ENCODE measurements around the gene GP1BB.
"Not testable (repeated sequence)": the region's sequence is repeated elsewhere in the genome, so short reads cannot be mapped to it uniquely, and the experiment has no call there.

Gene GP1BB

DNA sequence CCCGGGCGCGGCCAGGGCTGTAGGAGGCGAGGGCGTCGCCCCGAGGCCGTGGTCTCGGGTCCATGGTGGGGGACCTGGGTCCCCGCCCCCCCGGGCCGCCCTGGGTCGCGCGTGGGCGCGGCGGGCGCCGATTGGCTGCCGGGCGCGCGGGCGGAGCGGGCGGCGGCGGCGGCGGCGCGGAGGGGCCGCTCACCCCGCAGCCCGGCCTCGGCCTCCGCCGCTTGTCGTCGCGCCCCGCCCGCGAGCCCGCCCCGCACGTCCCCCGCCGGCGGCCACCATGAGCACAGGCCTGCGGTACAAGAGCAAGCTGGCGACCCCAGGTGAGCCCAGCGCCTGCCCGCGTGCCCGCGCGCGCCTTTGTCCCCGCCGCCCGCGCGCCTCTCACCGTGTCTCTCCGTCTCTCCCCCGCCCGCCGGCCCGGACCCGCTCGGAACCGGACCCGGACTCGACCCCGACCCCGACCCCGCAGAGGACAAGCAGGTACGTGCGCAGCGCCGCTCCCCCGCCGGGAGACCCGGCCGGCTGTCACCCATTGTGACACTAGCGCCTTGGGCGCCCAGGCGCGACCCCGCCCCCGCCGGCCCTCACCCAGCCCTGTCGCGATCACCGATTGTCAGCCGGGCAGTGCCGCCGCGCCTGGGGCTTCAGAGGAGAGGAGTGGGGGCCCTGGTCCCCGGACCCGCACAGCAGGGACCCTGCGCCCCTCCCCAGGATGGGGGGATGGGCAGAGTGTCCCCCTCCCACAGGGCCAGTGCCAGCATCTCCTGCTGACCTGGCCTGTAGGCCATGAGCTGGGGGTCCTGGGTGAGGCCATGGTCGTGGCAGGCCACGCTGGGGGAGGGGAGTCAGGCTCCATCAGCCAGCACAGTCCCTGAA, 8.8 kb upstream of the GP1BB start, which contains the start of gene SEPTIN5:
TSS of gene SEPTIN5 (plus strand) at position 192 of the 876 bp plus-strand sequence. CDS start at position 278, 86 bp downstream.
- DNase-seq (ENCODE audit: low read depth), result no peak

DNA sequence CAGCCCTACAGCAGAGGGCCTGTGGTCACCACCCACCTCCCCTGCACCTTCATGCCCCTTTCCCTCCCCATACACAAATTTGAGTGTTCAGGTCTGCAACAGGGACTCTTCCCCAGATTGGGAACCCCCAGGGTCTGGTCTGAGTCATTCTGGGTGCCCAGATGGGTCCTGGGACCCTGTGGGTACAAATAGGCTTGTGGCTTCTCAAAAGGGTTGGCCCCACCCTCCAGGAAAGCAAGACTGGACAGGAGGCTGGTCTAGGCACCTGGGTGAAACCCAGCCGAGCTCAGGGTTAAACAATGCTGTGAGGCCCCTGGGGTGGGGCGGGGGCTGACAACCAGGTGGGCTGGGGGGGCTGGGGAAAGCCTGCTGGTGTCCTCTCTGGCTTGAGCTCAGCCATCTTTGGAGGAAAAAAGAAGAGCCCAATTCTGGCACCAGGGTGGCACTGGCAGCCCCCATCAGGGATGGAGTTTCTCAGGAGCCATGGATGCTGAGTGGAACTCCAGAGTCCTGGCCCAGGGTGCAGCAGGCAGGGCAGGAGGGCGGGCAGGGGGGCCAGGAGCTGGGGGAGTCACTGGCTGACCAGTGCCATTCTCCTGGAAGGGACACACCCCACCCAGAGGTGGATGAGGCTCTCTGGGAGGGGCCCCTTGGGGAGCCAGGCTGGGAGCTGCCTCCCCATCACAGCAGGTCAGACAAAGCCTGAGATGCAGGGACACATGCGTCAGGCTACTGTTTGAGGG, 8.0 kb upstream of the GP1BB start:
- DNase-seq (ENCODE audit: low read depth), result no peak

GRCh38 chr22:19716041-19716828, 7.1 kb upstream of the GP1BB start:
- DNase-seq (ENCODE audit: low read depth), result no peak

GRCh38 chr22:19716829-19717105, 6.6 kb upstream of the GP1BB start:
- no peak for DNase-seq (ENCODE audit: low read depth)

DNA sequence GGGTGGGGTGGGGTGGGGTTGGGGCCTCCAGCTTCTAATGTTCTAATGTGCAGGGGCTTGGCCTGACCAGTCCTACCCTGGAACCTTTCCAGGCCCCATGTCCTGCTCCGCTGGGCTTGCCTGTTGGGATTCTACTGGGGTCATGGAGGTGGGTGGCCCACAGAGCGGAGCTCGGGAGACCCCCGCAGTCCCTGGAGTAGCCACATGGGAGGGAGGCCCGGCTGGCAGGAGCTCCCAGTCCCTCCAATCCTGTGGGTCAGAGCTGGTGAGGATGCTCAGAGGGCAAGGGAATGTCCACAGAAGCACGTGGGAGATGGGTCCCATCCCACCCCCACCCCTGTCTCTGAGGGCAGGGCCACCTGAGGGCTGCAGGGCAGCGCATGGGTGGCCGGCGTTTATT, 6.2 kb upstream of the GP1BB start:
- no peak for DNase-seq (ENCODE audit: low read depth)

- peak; percentile 18 for DNase-seq (ENCODE audit: low read depth)
Measured at GRCh38 chr22:19717691-19718455, 5.5 kb upstream of the GP1BB start.

DNA sequence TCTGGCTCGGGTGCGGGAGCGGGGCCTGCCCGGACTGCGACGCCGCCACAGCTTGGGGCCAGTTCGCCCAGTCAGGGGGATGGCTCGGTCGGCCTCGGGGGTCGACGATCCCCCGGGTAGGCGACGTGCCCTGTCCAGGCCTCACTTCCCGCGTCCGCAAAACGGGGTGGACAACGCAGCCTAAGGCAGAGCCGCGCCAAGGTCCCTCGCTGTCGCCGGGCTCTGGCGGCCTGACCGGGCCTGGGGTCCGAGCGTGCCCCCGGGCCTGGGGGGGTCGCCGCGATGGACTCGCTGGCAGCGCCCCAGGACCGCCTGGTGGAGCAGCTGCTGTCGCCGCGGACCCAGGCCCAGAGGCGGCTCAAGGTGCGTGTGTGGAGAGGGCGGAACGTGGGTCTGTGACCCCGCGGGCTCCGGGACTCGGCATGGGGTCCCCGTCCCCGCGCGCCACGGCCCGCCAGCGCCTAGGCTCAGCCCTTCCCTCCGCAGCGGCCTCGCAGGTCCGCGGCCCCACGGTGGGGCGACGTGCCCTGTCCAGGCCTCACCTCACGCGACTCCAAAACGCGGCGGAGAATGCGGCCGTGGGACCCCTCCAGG, 4.8 kb upstream of the GP1BB start:
- DNase-seq (ENCODE audit: low read depth), result no peak

GRCh38 chr22:19719050-19719482, 4.3 kb upstream of the GP1BB start:
- no peak for DNase-seq (ENCODE audit: low read depth)

- no peak for DNase-seq (ENCODE audit: low read depth)
Measured at GRCh38 chr22:19719488-19720021, 3.8 kb upstream of the GP1BB start.

DNA sequence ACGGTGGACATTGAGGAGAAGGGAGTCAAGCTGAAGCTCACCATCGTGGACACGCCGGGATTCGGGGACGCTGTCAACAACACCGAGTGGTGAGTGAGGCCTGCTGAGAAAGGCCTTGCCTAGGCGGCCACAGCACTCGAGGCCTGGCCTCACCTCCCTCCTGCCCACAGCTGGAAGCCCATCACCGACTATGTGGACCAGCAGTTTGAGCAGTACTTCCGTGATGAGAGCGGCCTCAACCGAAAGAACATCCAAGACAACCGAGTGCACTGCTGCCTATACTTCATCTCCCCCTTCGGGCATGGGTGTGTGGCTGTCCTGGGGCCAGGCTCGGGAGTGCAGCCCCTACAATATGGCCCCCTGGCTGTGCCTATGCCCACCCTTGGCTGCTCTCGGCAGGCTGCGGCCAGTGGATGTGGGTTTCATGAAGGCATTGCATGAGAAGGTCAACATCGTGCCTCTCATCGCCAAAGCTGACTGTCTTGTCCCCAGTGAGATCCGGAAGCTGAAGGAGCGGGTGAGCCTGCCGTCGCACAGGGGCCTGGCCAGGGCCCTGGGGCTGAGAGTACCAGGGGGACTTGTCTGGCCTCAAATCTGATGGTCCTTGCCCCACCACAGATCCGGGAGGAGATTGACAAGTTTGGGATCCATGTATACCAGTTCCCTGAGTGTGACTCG, 3.0 kb upstream of the GP1BB start:
- DNase-seq (ENCODE audit: low read depth), result no peak

DNA sequence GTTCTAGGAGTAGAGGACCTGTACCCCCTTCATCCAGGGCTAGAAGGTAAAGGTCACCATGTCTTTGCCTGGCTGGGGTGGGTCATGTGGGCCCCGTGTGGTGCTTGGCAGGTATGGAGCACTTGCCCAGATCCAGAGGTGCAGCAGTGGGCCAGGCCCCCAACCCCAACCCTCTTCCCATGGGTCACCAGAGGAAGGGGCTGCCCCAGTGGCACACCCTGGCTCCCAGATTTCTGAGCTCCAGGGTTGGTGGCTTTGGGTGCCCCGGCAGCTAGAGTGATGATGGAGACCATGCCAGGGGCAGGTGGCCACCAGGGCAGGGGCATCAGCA, 2.4 kb upstream of the GP1BB start:
- DNase-seq (ENCODE audit: low read depth), result no peak

DNA sequence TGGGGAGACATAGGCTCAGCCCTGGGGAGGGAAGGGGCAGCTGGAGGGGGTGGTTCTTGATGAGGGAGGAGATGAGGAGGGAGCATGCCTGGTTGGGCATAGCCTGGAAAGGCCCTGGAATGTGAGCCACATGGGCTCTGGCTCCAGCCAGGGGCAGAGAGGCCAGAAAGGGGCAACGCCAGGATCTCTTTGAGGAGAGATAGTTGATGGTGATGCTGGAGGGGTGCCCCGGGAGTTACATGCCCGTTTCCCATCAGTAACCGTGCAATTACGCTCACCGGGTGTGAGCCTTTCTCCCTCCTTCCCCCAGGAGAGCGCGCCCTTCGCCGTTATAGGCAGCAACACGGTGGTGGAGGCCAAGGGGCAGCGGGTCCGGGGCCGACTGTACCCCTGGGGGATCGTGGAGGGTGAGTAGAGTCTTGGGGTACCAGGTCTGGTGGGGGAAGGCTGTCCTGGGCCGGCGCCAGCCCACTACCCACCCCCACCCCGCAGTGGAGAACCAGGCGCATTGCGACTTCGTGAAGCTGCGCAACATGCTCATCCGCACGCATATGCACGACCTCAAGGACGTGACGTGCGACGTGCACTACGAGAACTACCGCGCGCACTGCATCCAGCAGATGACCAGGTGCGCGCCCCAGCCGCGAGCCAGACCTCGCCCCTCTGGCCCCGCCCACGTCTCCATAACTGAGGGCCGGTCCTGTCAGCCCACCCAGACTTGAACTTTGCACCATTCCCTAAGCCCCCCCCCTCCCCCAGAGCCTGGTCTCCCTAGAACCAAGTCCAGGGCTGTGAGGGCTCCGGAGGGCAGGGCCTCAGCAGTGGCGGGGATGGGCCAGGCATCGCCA, 1.8 kb upstream of the GP1BB start:
- no peak for DNase-seq (ENCODE audit: low read depth)

DNA sequence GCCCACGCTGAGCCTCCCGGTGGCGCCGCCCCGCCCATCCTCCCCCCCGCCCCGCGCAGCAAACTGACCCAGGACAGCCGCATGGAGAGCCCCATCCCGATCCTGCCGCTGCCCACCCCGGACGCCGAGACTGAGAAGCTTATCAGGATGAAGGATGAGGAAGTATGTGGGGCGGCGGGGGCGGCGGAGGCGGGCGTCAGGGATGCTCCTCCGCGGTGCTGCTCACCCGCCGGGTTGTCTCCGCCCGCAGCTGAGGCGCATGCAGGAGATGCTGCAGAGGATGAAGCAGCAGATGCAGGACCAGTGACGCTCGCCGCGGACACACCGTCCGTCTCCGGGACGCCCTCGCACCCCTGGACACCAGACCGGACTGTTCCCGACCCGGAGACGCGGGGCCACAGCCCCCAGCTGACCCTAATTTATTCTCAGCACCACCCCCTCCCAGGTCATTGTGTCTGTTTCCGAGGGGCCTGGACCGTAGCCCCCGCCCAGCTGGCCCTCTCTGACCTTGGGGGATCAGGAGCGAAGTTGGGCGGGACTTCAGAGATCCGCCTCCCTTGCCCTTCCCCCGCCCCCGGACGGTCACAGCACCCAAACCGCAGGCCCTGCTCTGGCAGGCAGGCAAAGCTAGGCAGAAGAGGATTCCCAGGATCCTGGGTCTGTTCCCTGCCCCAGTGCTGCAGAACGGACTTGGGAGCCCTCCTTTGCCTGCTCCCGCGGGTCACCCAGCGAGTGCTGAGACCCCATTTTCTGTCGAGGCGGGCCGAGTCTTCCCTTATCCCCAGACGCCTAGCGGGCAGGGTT, 959 bp upstream of the GP1BB start:
- no peak for DNase-seq (ENCODE audit: low read depth)

- no peak for DNase-seq (ENCODE audit: low read depth)
Measured at GRCh38 chr22:19722982-19723231, 432 bp upstream of the GP1BB start.

DNA sequence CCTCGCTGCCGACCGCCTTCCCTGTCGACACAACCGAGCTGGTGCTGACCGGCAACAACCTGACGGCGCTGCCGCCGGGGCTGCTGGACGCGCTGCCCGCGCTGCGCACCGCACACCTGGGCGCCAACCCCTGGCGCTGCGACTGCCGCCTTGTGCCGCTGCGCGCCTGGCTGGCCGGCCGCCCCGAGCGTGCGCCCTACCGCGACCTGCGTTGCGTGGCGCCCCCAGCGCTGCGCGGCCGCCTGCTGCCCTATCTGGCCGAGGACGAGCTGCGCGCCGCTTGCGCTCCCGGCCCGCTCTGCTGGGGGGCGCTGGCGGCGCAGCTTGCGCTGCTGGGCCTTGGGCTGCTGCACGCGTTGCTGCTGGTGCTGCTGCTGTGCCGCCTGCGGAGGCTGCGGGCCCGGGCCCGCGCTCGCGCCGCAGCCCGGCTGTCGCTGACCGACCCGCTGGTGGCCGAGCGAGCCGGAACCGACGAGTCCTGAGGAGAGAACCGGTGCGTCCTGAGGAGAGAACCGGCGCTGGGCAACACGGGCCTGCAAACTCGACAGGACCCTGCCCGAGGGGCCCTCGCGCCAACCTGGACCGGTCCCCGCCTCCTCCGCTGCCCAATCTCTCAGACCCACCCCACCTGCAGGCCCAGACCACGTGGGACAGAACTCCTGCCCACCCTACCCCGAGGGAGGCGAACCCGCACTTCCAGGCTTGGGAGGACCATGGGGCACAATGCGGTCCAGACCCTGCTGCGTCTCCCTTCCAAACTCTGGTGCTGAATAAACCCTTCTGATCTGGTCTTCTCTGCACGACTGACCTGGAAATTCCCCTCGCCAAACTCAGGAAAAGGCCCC, 866 bp downstream of the GP1BB start:
- no peak for DNase-seq (ENCODE audit: low read depth)

DNA sequence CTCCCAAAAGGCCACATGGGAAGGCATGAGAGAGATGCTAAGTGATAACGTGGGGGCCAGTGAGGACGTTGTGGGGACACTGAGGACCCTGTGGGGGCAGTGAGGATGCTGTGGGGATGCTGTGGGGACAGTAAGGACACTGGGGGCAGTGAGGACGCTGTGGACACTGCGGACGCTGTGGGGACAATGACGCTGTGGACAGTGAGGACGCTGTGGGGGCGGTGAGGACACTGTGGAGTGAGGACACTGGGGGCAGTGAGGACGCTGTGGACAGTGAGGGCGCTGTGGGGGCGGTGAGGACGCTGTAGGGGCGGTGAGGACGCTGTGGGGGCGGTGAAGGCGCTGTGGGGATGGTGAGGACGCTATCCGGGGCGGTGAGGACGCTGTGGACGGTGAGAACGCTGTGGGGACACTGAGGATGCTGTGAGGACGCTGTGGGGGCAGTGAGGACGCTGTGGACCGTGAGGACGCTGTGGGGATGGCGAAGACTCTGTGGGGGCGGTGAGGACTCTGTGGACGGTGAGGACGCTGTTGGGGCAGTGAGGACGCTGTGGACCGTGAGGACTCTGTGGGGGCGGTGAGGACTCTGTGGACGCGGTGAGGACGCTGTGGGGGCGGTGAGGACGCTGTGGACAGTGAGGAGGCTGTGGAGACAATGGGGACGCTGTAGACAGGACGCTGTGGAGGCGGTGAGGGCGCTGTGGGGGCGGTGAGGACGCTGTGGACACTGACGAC, 1.8 kb downstream of the GP1BB start:
- DNase-seq (ENCODE audit: low read depth), result no peak

GRCh38 chr22:19726064-19726788, 2.9 kb downstream of the GP1BB start:
- not testable (repeated sequence) for DNase-seq (ENCODE audit: low read depth)

Data from fibroblast of the conjunctiva (primary cell).